HEK293 (cell line): Measurements from ENCODE around the gene RPS24.

Experiments
- CTCF ChIP-seq: fragments of 450-650 bp; formaldehyde crosslinking; IDR thresholded peaks from 2 replicates; pipeline ENCODE4 v1.5.1; 2016; ENCODE audit warnings: missing biosample characterization, missing genetic modification characterization
- ELK4 ChIP-seq: IDR thresholded peaks from 2 replicates; pipeline ENCODE4 v1.6.1; 2011; ENCODE audit warnings: mild to moderate bottlenecking, low read depth, low read length, borderline replicate concordance
- ZBTB21 ChIP-seq: fragments of 450-650 bp; formaldehyde crosslinking; IDR thresholded peaks from 2 replicates; pipeline ENCODE4 v1.5.1; 2017; ENCODE audit warnings: missing biosample characterization, missing genetic modification characterization
- ZBTB7A ChIP-seq: fragments of 450-650 bp; formaldehyde crosslinking; IDR thresholded peaks from 2 replicates; pipeline ENCODE4 v1.5.1; 2016; ENCODE audit warnings: low read depth, missing biosample characterization, missing genetic modification characterization
- ZNF140 ChIP-seq: fragments of 450-650 bp; formaldehyde crosslinking; IDR thresholded peaks from 2 replicates; pipeline ENCODE4 v1.5.1; 2016; ENCODE audit warnings: missing biosample characterization, missing genetic modification characterization
- ZNF146 ChIP-seq: fragments of 450-650 bp; formaldehyde crosslinking; IDR thresholded peaks from 2 replicates; pipeline ENCODE4 v1.5.1; 2016; ENCODE audit warnings: missing biosample characterization, missing genetic modification characterization
- ZNF148 ChIP-seq: fragments of 450-650 bp; formaldehyde crosslinking; IDR thresholded peaks from 2 replicates; pipeline ENCODE4 v1.5.0; 2017; ENCODE audit warnings: missing biosample characterization, missing genetic modification characterization, borderline replicate concordance
- ZNF174 ChIP-seq: fragments of 450-650 bp; formaldehyde crosslinking; IDR thresholded peaks from 2 replicates; pipeline ENCODE4 v1.5.0; 2017; ENCODE audit warnings: missing biosample characterization, mild to moderate bottlenecking, missing genetic modification characterization
- ZNF510 ChIP-seq: fragments of 450-650 bp; formaldehyde crosslinking; IDR thresholded peaks from 2 replicates; pipeline ENCODE4 v1.5.1; 2018; ENCODE audit warnings: mild to moderate bottlenecking, missing genetic modification characterization, missing biosample characterization; ENCODE audit not compliant: insufficient replicate concordance
- ZNF521 ChIP-seq: fragments of 450-650 bp; formaldehyde crosslinking; IDR thresholded peaks from 2 replicates; pipeline ENCODE4 v1.5.1; 2017; ENCODE audit warnings: missing biosample characterization, mild to moderate bottlenecking, missing genetic modification characterization
- ZNF529 ChIP-seq: fragments of 450-650 bp; formaldehyde crosslinking; IDR thresholded peaks from 2 replicates; pipeline ENCODE4 v1.5.1; 2017; ENCODE audit warnings: missing genetic modification characterization, missing biosample characterization; ENCODE audit not compliant: insufficient replicate concordance

- TF ChIP-seq ZNF510 (tag by site-specific recombination) (no peak), ZNF174 (tag by site-specific recombination) (no peak), ZBTB7A (tag by site-specific recombination) (no peak), CTCF (tag by site-specific recombination) (no peak), ZBTB21 (tag by site-specific recombination) (no peak), ZNF140 (tag by site-specific recombination) (no peak), ZNF529 (tag by site-specific recombination) (no peak), ELK4 (no peak), ZNF146 (tag by site-specific recombination) (no peak), ZNF148 (tag by site-specific recombination) (no peak), ZNF521 (tag by site-specific recombination) (no peak)
These were observed 45.7 kb downstream of the RPS24 start for GRCh38 chr10:78079411-78079810.
